Cardiac muscle cell (in vitro differentiated cells and primary cell): ENCODE measurements around the gene HOPX. TPM values are rescaled to one million over a fixed set of nuclear protein-coding genes. Genes with fewer than 3 reads are reported as not detected.

ENCODE experiments used
- DNase-seq, 2 donors: peaks; one replicate each; pipeline versions ENCODE4 v3.0.0 to v3.0.0-alpha.2; 2010 to 2017; ENCODE audit warnings: low read depth in 1 of 2, low spot score in 1 of 2
- H3K27ac ChIP-seq: fragments of 200-600 bp; sonication (generic); 2 replicates; pipeline ENCODE4 v1.5.1; 2016
- H3K27me3 ChIP-seq: fragments of 200-600 bp; sonication (generic); 2 replicates; pipeline ENCODE4 v1.6.0; 2016; ENCODE audit warnings: control low read depth
- H3K36me3 ChIP-seq: fragments of 200-600 bp; sonication (generic); 2 replicates; pipeline ENCODE4 v1.5.1; 2016; ENCODE audit warnings: control low read depth
- H3K4me1 ChIP-seq: fragments of 200-600 bp; sonication (generic); 2 replicates; pipeline ENCODE4 v1.8.1; 2017; ENCODE audit warnings: low read depth, mild to moderate bottlenecking, mixed run types
- H3K4me3 ChIP-seq: fragments of 200-600 bp; sonication (generic); 2 replicates; pipeline ENCODE4 v1.5.1; 2016; ENCODE audit warnings: mild to moderate bottlenecking
- H3K9me3 ChIP-seq: fragments of 200-600 bp; sonication (generic); 2 replicates; pipeline ENCODE4 v1.5.1; 2017; ENCODE audit warnings: low read depth, mild to moderate bottlenecking, control low read depth
- polyA plus RNA-seq: library from polyadenylated mRNA; unstranded; fragments of >200 nt; fragmentation: Nextera tagmentation; extraction: Ambion mirVana; gene quantifications from 2 replicates; pipeline ENCODE4 v1.2.1, GENCODE V29; 2016
- total RNA-seq: library from RNA; depleted of rRNA; stranded (reverse); fragments of >200 nt; gene quantifications from 2 replicates; pipeline ENCODE4 v1.2.3, GENCODE V29; 2016
- TF ChIP-seq, protein P1 (sequence below): IDR thresholded peaks from 2 replicates; pipeline ENCODE4 v1.5.1; 2012; ENCODE audit warnings: low read depth, mild to moderate bottlenecking, low read length

Gene HOPX
- total and polyA plus RNA-seq, 2 experiments from 2014 or later: 0.12 to 2.6 TPM

GRCh38 chr4:56654238-56654632 lies 26.9 kb downstream of the HOPX start:
- no peak overlapping the region for H3K27ac ChIP-seq
- peaks cover 69% of the 10 kb centered on the region for H3K27me3 ChIP-seq
- H3K4me1 ChIP-seq: no peaks in the 10 kb centered on the region
- H3K9me3 ChIP-seq: no peaks in the 10 kb centered on the region
- no peak overlapping the region for H3K4me3 ChIP-seq
- H3K36me3 ChIP-seq: no peaks in the 10 kb centered on the region
- TF ChIP-seq, protein P1, sequence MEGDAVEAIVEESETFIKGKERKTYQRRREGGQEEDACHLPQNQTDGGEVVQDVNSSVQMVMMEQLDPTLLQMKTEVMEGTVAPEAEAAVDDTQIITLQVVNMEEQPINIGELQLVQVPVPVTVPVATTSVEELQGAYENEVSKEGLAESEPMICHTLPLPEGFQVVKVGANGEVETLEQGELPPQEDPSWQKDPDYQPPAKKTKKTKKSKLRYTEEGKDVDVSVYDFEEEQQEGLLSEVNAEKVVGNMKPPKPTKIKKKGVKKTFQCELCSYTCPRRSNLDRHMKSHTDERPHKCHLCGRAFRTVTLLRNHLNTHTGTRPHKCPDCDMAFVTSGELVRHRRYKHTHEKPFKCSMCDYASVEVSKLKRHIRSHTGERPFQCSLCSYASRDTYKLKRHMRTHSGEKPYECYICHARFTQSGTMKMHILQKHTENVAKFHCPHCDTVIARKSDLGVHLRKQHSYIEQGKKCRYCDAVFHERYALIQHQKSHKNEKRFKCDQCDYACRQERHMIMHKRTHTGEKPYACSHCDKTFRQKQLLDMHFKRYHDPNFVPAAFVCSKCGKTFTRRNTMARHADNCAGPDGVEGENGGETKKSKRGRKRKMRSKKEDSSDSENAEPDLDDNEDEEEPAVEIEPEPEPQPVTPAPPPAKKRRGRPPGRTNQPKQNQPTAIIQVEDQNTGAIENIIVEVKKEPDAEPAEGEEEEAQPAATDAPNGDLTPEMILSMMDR: no peak
- DNase-seq: peak in 1 of 2 donors; percentile 49

DNA sequence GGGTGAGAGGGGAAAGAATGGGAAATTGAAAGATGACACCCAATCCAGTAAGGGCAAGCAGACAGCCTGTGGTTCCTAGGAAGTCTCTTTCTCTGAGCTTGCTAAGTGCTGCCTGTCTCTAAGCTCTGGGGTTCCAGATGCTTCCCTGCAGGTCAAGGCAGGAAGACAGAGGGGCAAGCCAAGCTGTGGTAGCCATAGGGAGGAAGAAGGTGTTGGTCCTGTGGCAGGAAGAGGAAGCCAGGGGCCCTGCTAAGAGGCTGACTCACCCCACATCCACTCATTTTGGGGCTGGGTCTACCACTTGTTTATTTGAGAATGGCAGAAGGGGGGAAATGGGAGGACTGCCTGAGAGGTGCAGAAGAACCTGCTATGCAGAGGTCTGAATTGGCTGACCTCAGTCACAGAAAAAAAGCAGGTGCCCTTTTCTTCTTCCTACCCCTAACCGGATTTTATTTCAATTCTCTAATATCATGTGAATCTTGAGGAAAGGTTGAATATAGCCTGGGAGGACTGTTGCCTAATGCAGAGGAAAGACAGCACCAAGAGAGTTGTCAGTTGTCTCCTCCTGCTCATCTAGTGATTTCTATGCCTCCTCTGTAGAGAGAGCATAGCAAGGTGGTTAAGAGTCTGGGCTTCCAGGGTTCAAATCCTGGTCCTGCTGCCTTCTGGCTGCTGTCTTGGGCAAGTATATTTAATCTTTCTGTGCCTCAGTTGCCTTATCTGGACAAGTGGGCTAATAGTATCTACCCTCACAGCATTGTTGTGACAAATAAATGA lies 27.4 kb downstream of the HOPX start:
- TF ChIP-seq, protein P1: no peak
- H3K36me3 ChIP-seq: no peaks in the 10 kb centered on the region

DNA sequence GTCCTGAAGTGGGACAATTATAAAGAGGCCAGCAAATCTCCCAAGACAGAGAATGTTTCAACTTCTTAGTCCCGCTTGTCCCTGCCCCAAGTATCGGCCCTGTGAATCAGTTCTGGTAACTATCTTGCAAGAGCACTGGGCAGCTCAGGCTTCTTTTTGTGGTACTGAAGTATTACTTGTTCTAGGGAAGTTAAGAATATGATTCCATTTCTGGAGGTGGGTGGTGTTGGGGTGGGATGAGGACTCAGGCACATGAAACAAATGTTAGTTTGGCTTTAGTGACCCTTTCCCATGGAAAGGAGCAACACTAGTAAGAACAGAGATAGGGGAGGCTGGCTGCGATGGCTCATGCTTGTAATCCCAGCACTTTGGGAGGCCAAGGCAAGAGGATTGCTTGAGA lies 28.9 kb downstream of the HOPX start:
- no peaks in the 10 kb centered on the region for H3K9me3 ChIP-seq
- H3K27ac ChIP-seq: no peak overlapping the region
- DNase-seq: no peak
- H3K4me3 ChIP-seq: no peak overlapping the region
- no peaks in the 10 kb centered on the region for H3K4me1 ChIP-seq
- H3K36me3 ChIP-seq: no peaks in the 10 kb centered on the region
- TF ChIP-seq, protein P1: no peak
- peaks cover 48% of the 10 kb centered on the region for H3K27me3 ChIP-seq

More for the DNA sequence above, 27.4 kb downstream of the HOPX start:
- peaks cover 63% of the 10 kb centered on the region for H3K27me3 ChIP-seq
- no peak for DNase-seq
- no peak overlapping the region for H3K4me3 ChIP-seq
- no peak overlapping the region for H3K27ac ChIP-seq
- no peaks in the 10 kb centered on the region for H3K9me3 ChIP-seq
- H3K4me1 ChIP-seq: no peaks in the 10 kb centered on the region

- Histone ChIP-seq H3K27ac (no peak overlapping the region), H3K4me3 (no peak overlapping the region), H3K9me3 (no peaks in the 10 kb centered on the region), H3K36me3 (no peaks in the 10 kb centered on the region), H3K27me3 (peaks cover 36% of the 10 kb centered on the region), H3K4me1 (no peaks in the 10 kb centered on the region)
- DNase-seq: no peak
- TF ChIP-seq, protein P1: no peak
Observed at GRCh38 chr4:56651056-56651350, 30.1 kb downstream of the HOPX start.

- Histone ChIP-seq H3K36me3 (no peaks in the 10 kb centered on the region), H3K27ac (no peak overlapping the region), H3K4me1 (no peaks in the 10 kb centered on the region), H3K27me3 (peaks cover 31% of the 10 kb centered on the region), H3K4me3 (no peak overlapping the region), H3K9me3 (no peaks in the 10 kb centered on the region)
- TF ChIP-seq, protein P1: no peak
- no peak for DNase-seq
Observed at GRCh38 chr4:56650262-56651055, 30.6 kb downstream of the HOPX start.
